HEK293 (cell line): ENCODE results near the gene RPRD1A.
"Not testable (repeated sequence)": the region's sequence is repeated elsewhere in the genome, so short reads cannot be mapped to it uniquely, and the experiment has no call there.

Experiments
- CTCF ChIA-PET: fragments of 350-600 bp; formaldehyde crosslinking; extraction: SDS; loops from one replicate; lab custom pipeline; 2021; ENCODE audit warnings: antibody characterized with exemption; lab: Yijun Ruan, JAX
- POLR2A ChIA-PET: fragments of 300-600 bp; formaldehyde crosslinking; extraction: SDS; loops from one replicate; lab custom pipeline; 2020; ENCODE audit warnings: antibody characterized with exemption, inconsistent platforms; lab: Yijun Ruan, JAX
- H3K27ac ChIP-seq: fragments of 200-500 bp; sonication (Bioruptor generic); 2 replicates; pipeline ENCODE4 v1.5.1; 2014; ENCODE audit warnings: low read depth, low read length, control low read depth, inconsistent platforms; ENCODE audit errors: extremely low read depth
- H3K36me3 ChIP-seq, 2 experiments: fragments of 200-500 bp in 1 of 2; sonication (Bioruptor generic) in 1 of 2; 1 replicate in 1 of 2; 2 replicates in 1 of 2; pipeline ENCODE4 v1.5.1; 2014 to 2017; ENCODE audit warnings: inconsistent platforms in 2 of 2, low read length in 2 of 2; ENCODE audit not compliant: control insufficient read depth in 2 of 2, insufficient read depth in 1 of 2
- H3K4me1 ChIP-seq: fragments of 200-500 bp; sonication (Bioruptor generic); 2 replicates; pipeline ENCODE4 v1.5.1; 2014; ENCODE audit warnings: mild to moderate bottlenecking, low read length, inconsistent platforms; ENCODE audit not compliant: control insufficient read depth, insufficient read depth
- H3K4me3 ChIP-seq: 2 replicates; pipeline ENCODE4 v1.5.1; 2011; ENCODE audit warnings: low read depth, mild to moderate bottlenecking, control low read depth, low read length, moderate library complexity
- H3K9me3 ChIP-seq: fragments of 200-500 bp; sonication (Bioruptor generic); 2 replicates; pipeline ENCODE4 v1.5.1; 2014; ENCODE audit warnings: low read depth, low read length, inconsistent platforms; ENCODE audit not compliant: control insufficient read depth, insufficient read depth
- AEBP2 ChIP-seq: fragments of 450-650 bp; formaldehyde crosslinking; IDR thresholded peaks from 2 replicates; pipeline ENCODE4 v1.5.1; 2016; ENCODE audit warnings: missing biosample characterization, missing genetic modification characterization, borderline replicate concordance
- IKZF3 ChIP-seq: fragments of 450-650 bp; IDR thresholded peaks from 2 replicates; pipeline ENCODE4 v1.5.0; 2018; ENCODE audit warnings: missing biosample characterization, mild to moderate bottlenecking, missing genetic modification characterization, moderate library complexity
- KLF1 ChIP-seq: fragments of 450-650 bp; formaldehyde crosslinking; IDR thresholded peaks from 2 replicates; pipeline ENCODE4 v1.5.1; 2016; ENCODE audit warnings: missing biosample characterization, missing genetic modification characterization
- PRDM4 ChIP-seq: fragments of 450-650 bp; formaldehyde crosslinking; IDR thresholded peaks from 2 replicates; pipeline ENCODE4 v1.5.1; 2017; ENCODE audit warnings: missing biosample characterization, missing genetic modification characterization
- YY2 ChIP-seq: fragments of 450-650 bp; formaldehyde crosslinking; IDR thresholded peaks from 2 replicates; pipeline ENCODE4 v1.5.1; 2016; ENCODE audit warnings: missing biosample characterization, missing genetic modification characterization
- ZBTB17 ChIP-seq: fragments of 450-650 bp; formaldehyde crosslinking; IDR thresholded peaks from 2 replicates; pipeline ENCODE4 v1.5.1; 2016; ENCODE audit warnings: missing biosample characterization, missing genetic modification characterization
- ZNF114 ChIP-seq: fragments of 450-650 bp; formaldehyde crosslinking; IDR thresholded peaks from 2 replicates; pipeline ENCODE4 v1.5.0; 2017; ENCODE audit warnings: missing biosample characterization, missing genetic modification characterization
- ZNF169 ChIP-seq: fragments of 450-650 bp; formaldehyde crosslinking; IDR thresholded peaks from 2 replicates; pipeline ENCODE4 v1.5.1; 2016; ENCODE audit warnings: missing biosample characterization, missing genetic modification characterization
- ZNF19 ChIP-seq: fragments of 450-650 bp; formaldehyde crosslinking; IDR thresholded peaks from 2 replicates; pipeline ENCODE4; 2016; ENCODE audit warnings: missing biosample characterization, missing genetic modification characterization, low read depth
- ZNF280D ChIP-seq: fragments of 450-650 bp; formaldehyde crosslinking; IDR thresholded peaks from 2 replicates; pipeline ENCODE4 v1.5.1; 2016; ENCODE audit warnings: missing biosample characterization, missing genetic modification characterization
- ZNF398 ChIP-seq: fragments of 450-650 bp; formaldehyde crosslinking; IDR thresholded peaks from 2 replicates; pipeline ENCODE4 v1.5.1; 2017; ENCODE audit warnings: missing biosample characterization, missing genetic modification characterization
- ZNF561 ChIP-seq: fragments of 450-650 bp; IDR thresholded peaks from 2 replicates; pipeline ENCODE4 v1.5.1; 2018; ENCODE audit warnings: missing biosample characterization, missing genetic modification characterization, borderline replicate concordance
- ZNF580 ChIP-seq: fragments of 450-650 bp; formaldehyde crosslinking; IDR thresholded peaks from 2 replicates; pipeline ENCODE4 v1.5.1; 2016; ENCODE audit warnings: missing biosample characterization, missing genetic modification characterization
- ZNF76 ChIP-seq: fragments of 450-650 bp; formaldehyde crosslinking; IDR thresholded peaks from 2 replicates; pipeline ENCODE4; 2016; ENCODE audit warnings: low read depth, missing biosample characterization, missing genetic modification characterization, borderline replicate concordance
- ZXDB ChIP-seq: fragments of 450-650 bp; formaldehyde crosslinking; IDR thresholded peaks from 2 replicates; pipeline ENCODE4 v1.5.1; 2016; ENCODE audit warnings: missing biosample characterization, missing genetic modification characterization

Gene RPRD1A

GRCh38 chr18:36067055-36067957 lies at the start of gene RPRD1A (continued):
- TF ChIP-seq ZNF280D (tag by site-specific recombination) (peak; percentile 91; the same call in 1 of the 2 replicates), AEBP2 (tag by site-specific recombination) (no peak), ZNF76 (tag by site-specific recombination) (peak; percentile 61; the same call in 1 of the 2 replicates), ZBTB17 (tag by site-specific recombination) (peak; percentile 30), IKZF3 (tag by site-specific recombination) (no peak), ZNF580 (tag by site-specific recombination) (no peak), ZNF561 (no peak; the same call in 1 of the 2 replicates), ZNF19 (no peak), YY2 (peak; percentile 71), ZNF169 (tag by site-specific recombination) (no peak), PRDM4 (tag by site-specific recombination) (no peak), ZNF114 (tag by site-specific recombination) (no peak), KLF1 (tag by site-specific recombination) (peak; percentile 86), ZXDB (tag by site-specific recombination) (peak; percentile 77), ZNF398 (tag by site-specific recombination) (peak; percentile 83)

GRCh38 chr18:36116771-36117170 lies 49.4 kb upstream of the RPRD1A start:
- H3K4me1 ChIP-seq, POLR2A ChIA-PET, H3K4me3 ChIP-seq, H3K27ac ChIP-seq, H3K9me3 ChIP-seq: not testable (repeated sequence)
- H3K36me3 ChIP-seq: peaks cover 6 to 76% of the 10 kb centered on the region in 2 experiments; a peak in 2 of 3 replicates
- CTCF ChIA-PET: interaction anchor here (0.8 kb wide), 1 partner anchor 8 kb away, joined by 3 read pairs; no protein-coding TSS in a partner anchor
